Bone marrow (tissue), 2 donors: ENCODE data around the gene RNF114.
A peak's percentile ranks its signal among the peaks of the same experiment; 100 is the strongest.

ENCODE experiments used
- DNase-seq, 2 donors: peaks; one replicate each; lab custom pipeline; 2025; lab: John Stamatoyannopoulos, UW

The RNF114 gene

DNA sequence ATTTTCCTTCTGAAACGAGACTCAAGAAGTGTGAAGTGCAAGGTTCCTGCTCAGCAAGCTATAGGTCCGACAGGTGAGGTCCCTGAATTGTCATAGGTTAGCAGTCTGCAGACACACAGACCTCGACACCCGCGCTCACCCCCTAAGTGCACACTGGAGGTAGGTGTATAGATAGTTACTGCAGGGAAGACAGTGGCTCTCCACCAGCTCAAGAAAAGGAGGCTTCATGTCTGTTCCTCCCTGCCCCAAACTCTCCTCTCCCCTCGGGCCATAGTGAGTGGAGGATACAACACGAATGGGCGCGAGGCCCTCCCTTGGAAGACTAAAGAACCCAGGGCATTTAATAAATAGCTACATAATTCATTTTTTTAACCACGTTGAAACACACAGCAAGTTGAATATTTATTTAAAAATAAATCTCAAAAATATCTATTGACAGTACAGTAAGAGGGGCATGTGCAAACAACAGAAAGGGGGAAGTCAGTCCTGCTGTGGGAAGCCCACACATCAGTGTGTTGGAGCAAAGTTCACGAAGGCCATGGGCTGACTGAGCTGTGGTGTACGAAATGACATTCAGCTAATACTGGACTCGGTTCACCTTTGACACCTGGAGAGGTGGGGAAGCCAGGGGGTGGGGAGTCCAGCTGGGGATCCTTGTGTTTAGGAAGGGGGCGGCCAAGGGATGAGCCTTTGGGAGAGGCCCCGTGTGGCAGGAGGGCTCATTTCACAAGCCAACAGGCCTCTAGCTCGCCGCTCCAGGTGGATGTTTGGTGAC, 31.6 kb upstream of the RNF114 start:
- no peak for DNase-seq

DNA sequence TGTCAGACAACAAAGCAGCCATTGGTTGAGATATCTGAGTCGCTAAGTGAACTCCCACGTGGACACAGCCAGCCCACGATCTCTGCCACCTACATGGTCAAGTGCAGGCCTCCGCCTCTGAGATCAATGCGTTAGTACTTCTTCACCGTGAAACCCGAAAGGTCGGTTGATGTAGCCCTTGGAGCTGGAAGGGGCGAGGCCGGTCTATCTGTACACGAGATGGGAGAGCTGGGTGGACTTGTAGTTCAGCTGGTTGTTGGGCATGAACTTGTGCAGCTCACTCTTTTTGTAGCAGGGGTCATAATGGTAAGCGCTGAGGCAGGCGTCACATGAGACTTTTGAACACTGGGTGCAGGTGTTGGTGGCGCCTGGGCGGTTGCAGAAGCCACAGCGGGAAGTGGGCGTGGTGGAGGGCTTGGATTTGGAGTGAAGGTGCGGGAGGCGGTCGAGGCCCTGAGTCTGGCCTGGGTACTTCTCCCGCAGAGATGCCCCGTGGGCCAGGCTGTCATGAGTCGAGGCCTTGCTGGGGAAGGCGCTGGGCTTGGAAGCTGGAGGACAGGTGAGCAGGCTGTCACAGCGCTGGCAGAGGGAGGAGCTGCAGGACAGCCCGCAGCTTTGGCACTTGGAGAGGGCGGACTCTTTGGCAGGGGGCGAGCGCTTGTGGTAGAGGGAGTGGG, 30.6 kb upstream of the RNF114 start:
- no peak for DNase-seq

DNA sequence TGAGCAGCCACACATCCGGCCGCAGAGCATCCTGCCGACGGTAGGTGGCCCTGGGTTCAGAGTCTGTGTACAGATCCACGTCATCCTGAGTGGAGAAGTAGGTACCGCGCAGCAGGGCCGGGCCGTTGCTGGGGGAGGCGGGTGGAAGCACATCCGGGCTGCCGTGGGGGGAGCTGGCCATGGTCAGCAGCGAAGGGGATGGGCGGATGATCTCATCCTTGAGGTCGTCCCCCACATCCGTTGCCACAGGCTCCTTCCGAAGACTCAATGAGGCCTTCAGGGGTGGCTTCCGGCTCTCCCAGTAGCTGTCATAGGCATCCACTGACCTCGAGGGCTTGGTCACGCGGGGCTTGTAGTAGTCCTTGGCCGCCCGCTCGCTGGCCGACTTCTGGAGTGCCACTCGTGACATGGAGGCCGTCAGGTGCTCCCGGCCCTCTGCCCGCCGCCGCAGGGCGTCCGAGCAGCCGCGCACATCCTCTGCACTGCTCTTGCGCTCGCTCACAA, 30.0 kb upstream of the RNF114 start:
- DNase-seq: no peak

DNA sequence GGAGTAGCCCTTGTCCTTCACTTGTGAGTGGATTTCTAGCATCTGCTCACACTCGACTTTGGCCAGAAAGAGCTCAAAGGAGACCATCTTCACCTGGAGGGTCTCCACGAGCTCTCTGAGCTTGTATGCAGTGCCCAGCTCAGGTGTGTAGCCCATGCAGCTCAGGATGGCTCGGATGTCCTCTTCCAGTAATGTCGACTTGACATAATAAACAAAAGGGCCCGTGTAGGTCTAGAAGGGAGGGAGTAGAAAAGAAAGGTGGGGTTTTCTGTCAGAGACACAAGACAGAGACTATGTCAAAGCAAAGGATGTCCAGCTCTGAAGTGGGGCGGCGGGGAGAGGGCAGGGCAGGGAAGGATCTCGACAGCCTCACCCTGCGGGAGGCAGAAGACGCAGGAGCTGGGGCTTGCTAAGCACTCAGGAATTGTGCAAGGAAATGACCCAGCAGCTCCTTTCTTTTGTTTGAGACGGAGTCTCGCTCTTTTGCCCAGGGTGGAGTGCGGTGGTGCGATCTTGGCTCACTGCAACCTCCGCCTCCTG, 29.5 kb upstream of the RNF114 start:
- no peak for DNase-seq

- no peak for DNase-seq
These were observed 28.6 kb upstream of the RNF114 start for GRCh38 chr20:49907405-49908257.

- DNase-seq: no peak
These were observed 28.0 kb upstream of the RNF114 start for GRCh38 chr20:49908258-49908565.

- DNase-seq: no peak
These were observed 26.5 kb upstream of the RNF114 start for GRCh38 chr20:49909499-49910339.

DNA sequence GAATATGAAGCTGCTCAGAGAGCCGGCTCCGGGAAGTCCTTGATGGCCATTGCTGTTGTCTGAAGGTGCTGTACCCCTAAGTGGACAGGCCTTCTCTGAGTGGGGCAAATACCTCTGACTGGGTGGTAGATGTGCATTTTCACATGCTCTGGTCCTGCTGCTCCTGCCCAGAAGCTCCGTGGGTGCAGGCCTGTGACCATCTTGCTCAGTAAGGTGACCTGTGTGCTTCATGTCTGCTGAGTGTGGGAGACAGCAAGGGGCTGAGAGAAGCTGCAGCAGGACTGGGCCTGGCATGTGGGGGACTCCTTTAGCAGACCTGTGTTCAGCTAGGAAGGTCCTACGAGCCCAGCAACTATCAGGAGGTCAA, 25.9 kb upstream of the RNF114 start:
- DNase-seq: no peak

GRCh38 chr20:49913399-49914047, 22.7 kb upstream of the RNF114 start:
- no peak for DNase-seq

GRCh38 chr20:49914310-49915117, 21.7 kb upstream of the RNF114 start:
- no peak for DNase-seq

DNA sequence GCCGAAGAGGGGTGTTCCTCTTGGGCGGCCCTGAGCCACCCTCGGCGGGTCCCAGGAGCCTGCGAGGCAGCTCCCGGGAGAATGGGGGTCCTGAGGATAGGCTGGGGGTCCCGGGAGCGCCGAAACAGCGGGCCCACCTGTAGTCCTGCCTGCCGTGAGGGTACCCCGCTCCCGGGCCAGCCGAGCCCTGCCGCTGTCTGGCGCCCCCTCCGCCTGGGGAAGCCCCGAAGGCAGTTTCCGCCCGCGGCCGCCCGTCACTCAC, 21.1 kb upstream of the RNF114 start:
- no peak for DNase-seq

- DNase-seq: peak; percentile 83 to 100
These were observed 20.6 kb upstream of the RNF114 start, which contains the start of gene SPATA2 for GRCh38 chr20:49915380-49916145. Gene SPATA2 (minus strand): TSS chr20:49915529. CDS start chr20:49908490, 7,039 bp downstream.

GRCh38 chr20:49916146-49917002, 19.8 kb upstream of the RNF114 start:
- DNase-seq: no peak

- DNase-seq: no peak
These were observed 17.8 kb upstream of the RNF114 start for GRCh38 chr20:49918446-49918845.

DNA sequence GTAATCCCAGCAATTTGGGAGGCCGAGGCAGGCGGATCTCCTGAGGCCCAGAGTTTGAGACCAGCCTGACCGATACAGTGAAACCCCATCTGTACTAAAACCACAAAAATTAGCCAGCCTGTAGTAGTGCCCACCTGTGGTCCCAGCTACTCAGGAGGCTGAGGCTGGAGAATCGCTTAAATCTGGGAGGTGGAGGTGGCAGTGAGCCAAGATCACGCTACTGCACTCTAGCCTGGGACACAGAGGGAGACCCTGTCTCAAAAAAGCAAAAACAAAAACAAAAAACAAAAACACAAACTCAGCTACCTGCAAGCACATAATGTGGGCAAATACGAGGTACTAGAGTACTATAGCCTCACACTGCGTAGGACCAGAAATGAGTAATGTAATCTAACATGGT, 17.2 kb upstream of the RNF114 start:
- DNase-seq: no peak

GRCh38 chr20:49919461-49919860, 16.7 kb upstream of the RNF114 start:
- DNase-seq: no peak

GRCh38 chr20:49924247-49924646, 11.9 kb upstream of the RNF114 start:
- DNase-seq: no peak

- DNase-seq: no peak
These were observed 10.2 kb upstream of the RNF114 start for GRCh38 chr20:49925901-49926454.
